Measurements from ENCODE around the gene DEFB132.

Gene DEFB132

GRCh38 chr20:221258-221830 is 36.2 kb upstream of the DEFB132 start:
- TF ChIP-seq, protein P1, sequence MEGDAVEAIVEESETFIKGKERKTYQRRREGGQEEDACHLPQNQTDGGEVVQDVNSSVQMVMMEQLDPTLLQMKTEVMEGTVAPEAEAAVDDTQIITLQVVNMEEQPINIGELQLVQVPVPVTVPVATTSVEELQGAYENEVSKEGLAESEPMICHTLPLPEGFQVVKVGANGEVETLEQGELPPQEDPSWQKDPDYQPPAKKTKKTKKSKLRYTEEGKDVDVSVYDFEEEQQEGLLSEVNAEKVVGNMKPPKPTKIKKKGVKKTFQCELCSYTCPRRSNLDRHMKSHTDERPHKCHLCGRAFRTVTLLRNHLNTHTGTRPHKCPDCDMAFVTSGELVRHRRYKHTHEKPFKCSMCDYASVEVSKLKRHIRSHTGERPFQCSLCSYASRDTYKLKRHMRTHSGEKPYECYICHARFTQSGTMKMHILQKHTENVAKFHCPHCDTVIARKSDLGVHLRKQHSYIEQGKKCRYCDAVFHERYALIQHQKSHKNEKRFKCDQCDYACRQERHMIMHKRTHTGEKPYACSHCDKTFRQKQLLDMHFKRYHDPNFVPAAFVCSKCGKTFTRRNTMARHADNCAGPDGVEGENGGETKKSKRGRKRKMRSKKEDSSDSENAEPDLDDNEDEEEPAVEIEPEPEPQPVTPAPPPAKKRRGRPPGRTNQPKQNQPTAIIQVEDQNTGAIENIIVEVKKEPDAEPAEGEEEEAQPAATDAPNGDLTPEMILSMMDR (IDR thresholded peaks at IDR 0.05): no peak

DNA sequence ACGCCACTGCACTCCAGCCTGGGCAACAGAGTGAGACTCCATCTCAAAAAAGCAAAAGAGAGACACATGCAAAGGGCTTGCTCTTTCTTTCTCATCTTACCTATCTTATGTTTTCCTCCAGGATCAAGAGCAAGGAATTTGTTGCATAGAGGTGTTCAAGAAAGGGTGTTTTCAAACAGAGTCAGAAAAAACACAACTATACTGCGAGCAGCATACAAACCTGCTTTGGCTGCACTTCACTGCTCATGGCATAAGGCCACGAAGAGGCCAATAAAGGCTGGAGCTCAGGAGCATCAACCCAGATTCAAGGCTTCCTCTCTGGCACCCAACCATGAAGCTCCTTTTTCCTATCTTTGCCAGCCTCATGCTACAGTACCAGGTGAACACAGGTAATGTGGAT is 30.6 kb upstream of the DEFB132 start, which contains the start of gene DEFB129:
Gene DEFB129 (plus strand): TSS at position 301 of the 400 bp plus-strand sequence. CDS start 31 bp downstream, at position 332.
- TF ChIP-seq, protein P1 (IDR thresholded peaks at IDR 0.05): no peak

DNA sequence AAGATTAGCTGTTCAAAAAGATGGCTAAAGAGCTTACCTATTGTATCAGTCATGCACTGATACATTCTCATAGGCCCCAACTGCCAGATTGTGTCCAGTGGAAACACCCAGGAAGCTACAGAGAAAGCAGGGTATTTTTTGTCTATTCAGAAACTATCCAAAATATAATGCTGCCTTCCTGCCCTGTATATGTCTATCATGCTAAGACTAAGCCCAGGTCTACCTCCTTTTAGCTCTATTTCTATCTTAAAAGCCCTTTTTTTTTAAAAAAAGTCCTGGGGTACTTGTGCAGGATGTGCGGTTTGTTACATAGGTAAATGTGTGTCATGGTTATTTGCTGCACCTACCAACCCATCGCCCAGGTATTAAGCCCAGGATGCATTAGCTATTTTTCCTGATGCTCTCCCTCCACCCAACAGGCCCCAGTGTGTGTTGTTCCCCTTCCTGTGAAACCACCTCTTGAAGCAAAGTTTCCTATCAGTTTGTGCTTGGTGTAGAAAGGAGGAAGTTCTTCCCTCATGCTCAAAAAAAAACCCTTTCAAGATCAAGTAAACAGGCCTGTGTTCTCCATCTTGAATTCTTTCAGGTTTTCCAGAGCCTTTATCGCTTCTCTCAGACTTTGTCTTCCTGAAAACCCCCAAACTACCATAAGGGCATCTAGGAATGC is 30.0 kb upstream of the DEFB132 start:
- TF ChIP-seq, protein P1 (IDR thresholded peaks at IDR 0.05): no peak

DNA sequence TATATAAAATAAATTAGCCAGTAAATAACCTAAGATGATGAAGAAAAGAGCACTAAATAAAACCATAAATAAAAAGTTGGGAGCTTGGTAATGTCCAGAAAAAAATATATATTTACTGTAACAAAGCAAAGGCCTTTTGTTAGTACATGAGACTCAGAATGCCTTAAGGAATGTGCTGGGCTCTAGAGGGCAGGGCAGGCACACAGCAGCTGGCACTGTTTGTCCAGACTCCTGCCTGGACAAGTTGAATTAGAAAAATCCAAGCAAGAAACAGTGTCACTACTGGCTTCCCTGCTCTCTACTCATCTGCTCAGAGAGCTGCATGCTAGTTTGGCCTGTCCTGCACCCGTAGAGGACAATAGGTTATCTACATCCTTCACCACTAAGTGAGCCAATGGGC is 21.6 kb upstream of the DEFB132 start:
- TF ChIP-seq, protein P1 (IDR thresholded peaks at IDR 0.05): peak; percentile 72

DNA sequence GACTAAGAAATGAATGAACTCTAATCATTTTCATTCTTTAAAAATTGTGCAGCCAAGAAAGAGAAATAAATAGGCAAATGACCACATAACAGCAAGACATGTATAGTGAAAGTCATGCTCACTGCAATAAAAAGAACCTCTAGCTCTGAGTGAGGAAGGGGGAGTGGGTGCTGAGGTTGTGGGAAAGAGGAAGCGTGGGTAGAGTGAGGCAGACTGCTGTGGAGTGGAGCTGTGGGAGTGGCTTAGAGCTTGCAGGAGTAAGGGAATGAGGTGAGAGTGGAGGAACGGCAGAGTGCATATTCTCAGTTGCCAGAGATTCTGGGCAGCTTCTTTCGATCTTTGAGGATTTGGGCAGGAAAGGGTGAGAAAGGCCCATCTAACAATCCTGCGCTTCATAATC is 20.0 kb upstream of the DEFB132 start:
- TF ChIP-seq, protein P1 (IDR thresholded peaks at IDR 0.05): no peak

DNA sequence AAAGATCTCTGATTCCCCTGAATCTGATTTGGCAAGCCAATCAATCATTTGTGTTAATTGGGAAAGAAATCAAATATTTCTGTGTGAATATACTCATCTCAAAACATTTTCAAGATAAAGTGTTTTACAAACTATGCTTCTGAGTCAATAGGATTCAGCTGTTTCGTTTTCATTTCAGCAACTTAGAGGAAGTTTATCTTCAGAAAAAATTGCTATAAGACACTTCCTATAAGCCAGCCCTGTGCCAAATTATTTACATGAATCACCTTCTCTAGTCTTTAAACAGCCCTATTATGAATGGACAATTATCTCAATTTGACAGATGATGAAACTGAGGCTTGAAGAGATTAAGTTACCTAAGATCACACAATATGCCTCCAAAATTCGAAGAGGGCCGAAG is 19.6 kb upstream of the DEFB132 start:
- TF ChIP-seq, protein P1 (IDR thresholded peaks at IDR 0.05): no peak

- TF ChIP-seq, protein P1 (IDR thresholded peaks at IDR 0.05): no peak
Observed at GRCh38 chr20:242905-243304, 14.6 kb upstream of the DEFB132 start.
